GM12873 (cell line): ENCODE measurements around the gene CFAP74.

ENCODE experiments used
- CTCF ChIP-seq: IDR thresholded peaks from 2 replicates; pipeline ENCODE4 v1.5.1; 2012; ENCODE audit warnings: low read depth, mild to moderate bottlenecking, moderate library complexity, low read length, control low read depth; ENCODE audit not compliant: insufficient read depth; ENCODE audit errors: missing control alignments

CFAP74 gene

DNA sequence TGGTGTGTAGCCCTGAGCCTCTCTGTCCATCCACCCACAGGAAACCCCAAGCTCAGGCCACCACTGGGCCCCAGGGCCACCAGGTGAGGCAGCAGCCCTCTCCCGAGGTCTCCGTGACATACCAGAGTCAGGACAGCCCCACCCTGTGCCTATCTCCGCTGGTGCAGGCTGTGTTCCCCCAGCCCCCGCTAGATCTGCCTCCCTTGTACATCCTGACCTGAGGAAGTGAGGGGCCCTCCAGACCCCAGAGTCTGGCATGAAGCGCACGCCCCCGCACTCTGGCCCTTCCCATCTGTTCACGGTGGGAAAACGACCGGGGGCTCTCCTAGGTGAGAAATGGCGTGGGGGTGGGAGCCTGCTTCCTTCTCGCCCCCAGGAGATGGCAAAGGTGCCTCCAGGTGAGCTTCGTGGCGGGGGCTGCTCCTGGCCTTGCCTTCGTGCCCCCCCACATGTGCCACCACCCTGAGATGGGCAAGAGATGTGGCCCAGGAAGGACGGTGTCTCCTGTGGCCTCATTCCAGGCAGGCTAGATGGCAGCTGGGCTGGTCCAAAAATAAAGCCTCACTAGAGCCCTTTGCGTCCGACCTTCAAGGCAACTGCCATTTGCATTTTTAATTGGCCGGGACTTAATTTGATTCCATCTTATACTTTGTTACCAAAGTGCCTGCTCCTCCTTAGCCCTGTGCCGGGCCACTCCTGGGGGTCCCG is 18.6 kb upstream of the CFAP74 start:
- no peak for TF ChIP-seq CTCF

GRCh38 chr1:2021550-2021949 is 18.0 kb upstream of the CFAP74 start:
- TF ChIP-seq CTCF, result no peak

GRCh38 chr1:2020310-2020655 is 16.7 kb upstream of the CFAP74 start:
- TF ChIP-seq CTCF, result no peak

GRCh38 chr1:2019571-2020309 is 16.2 kb upstream of the CFAP74 start:
- TF ChIP-seq CTCF, result no peak

GRCh38 chr1:2019172-2019543 is 15.6 kb upstream of the CFAP74 start, which contains the start of gene GABRD:
Gene GABRD, plus strand, starts transcription at chr1:2019345. Its CDS starts 79 bp downstream, at chr1:2019424.
- no peak for TF ChIP-seq CTCF

DNA sequence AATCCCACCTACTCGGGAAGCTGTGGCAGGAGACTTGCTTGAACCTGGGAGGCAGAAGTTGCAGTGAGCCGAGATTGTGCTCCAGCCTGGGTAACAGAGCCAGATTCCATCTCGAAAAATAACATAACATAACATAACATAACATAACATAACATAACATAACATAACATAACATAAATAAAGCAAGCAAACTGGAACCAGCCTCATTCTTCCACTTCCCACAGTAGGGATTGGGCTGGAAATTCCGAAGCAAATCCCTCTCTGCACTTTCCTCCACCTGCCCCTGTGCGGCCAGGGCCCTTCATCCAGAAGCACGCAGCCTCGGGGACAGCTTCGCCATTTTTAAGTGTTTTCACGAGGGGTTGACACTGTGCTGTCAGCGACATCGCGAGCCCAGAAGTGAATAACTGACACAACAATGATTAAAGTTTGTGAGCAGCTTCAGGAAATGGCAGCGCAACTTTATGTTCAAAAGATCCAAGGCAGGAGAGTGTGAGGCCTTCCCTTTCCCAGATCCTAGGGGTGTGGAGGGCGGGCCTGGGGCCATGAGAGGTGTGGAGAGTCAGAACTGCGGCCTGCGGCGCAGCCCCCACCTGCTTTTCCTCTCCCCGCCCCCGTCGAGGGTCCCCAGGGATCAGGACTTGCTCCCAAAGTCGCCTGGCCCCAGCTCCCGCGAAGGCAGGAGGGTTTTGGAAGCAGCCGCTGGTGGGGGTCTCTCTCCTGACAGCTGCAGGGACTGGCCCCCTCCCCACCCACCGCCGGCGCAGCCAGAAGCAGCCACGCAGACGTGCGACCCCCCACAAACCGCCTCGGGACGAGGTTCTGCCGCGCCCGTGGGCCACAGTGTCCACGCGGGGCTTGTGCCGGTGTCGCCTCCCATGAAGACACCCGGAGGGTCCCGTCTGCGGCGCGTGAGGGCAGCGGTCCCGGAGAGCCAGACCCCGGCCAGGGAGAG is 14.9 kb upstream of the CFAP74 start:
- TF ChIP-seq CTCF, result no peak

- no peak for TF ChIP-seq CTCF
Observed at GRCh38 chr1:2016123-2016522, 12.5 kb upstream of the CFAP74 start.
